ENCODE results near the gene CBX2.
"Not testable (repeated sequence)": the region's sequence is repeated elsewhere in the genome, so short reads cannot be mapped to it uniquely, and the experiment has no call there.

Gene CBX2

DNA sequence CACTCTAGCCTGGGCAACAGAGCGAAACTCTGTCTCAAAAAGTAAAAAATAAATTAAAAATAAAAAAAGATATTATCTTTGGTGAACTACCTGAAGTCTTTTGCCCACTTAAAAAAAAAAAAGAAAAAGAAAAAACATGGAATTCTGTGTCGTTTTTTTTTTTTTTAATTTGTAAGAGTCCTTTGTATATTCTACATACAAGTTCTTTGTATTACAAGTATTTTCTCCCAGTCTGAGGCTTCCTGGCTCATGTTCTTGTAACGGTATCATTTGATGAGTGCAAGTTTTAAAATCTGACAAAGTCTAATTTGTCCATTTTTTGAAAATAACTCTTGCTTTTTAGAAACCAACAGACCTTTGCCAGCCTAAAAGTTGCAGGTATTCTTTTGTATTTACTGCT, 12.2 kb upstream of the CBX2 start:
- TF ChIP-seq, protein P1, sequence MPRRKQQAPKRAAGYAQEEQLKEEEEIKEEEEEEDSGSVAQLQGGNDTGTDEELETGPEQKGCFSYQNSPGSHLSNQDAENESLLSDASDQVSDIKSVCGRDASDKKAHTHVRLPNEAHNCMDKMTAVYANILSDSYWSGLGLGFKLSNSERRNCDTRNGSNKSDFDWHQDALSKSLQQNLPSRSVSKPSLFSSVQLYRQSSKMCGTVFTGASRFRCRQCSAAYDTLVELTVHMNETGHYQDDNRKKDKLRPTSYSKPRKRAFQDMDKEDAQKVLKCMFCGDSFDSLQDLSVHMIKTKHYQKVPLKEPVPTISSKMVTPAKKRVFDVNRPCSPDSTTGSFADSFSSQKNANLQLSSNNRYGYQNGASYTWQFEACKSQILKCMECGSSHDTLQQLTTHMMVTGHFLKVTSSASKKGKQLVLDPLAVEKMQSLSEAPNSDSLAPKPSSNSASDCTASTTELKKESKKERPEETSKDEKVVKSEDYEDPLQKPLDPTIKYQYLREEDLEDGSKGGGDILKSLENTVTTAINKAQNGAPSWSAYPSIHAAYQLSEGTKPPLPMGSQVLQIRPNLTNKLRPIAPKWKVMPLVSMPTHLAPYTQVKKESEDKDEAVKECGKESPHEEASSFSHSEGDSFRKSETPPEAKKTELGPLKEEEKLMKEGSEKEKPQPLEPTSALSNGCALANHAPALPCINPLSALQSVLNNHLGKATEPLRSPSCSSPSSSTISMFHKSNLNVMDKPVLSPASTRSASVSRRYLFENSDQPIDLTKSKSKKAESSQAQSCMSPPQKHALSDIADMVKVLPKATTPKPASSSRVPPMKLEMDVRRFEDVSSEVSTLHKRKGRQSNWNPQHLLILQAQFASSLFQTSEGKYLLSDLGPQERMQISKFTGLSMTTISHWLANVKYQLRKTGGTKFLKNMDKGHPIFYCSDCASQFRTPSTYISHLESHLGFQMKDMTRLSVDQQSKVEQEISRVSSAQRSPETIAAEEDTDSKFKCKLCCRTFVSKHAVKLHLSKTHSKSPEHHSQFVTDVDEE (CRISPR knock-in tag; IDR thresholded peaks at IDR 0.05) = no peak
- TF ChIP-seq ZFP3 (CRISPR knock-in tag; IDR thresholded peaks at IDR 0.05) (no peak), BACH2 (CRISPR knock-in tag; IDR thresholded peaks at IDR 0.05; ENCODE audit: borderline replicate concordance) (no peak), ISL1 (CRISPR knock-in tag; IDR thresholded peaks at IDR 0.05) (no peak), ZNF565 (CRISPR knock-in tag; conservative IDR thresholded peaks at IDR 0.05; ENCODE audit: low read depth) (no peak), GLIS3 (CRISPR knock-in tag; IDR thresholded peaks at IDR 0.05) (no peak), RARB (CRISPR knock-in tag; IDR thresholded peaks at IDR 0.05) (no peak), TOX (CRISPR knock-in tag; IDR thresholded peaks at IDR 0.05; ENCODE audit: borderline replicate concordance) (no peak), PPARA (CRISPR knock-in tag; IDR thresholded peaks at IDR 0.05; ENCODE audit: borderline replicate concordance) (no peak), ZC3H10 (CRISPR knock-in tag; IDR thresholded peaks at IDR 0.05) (no peak), ZNF70 (CRISPR knock-in tag; IDR thresholded peaks at IDR 0.05) (no peak), TCF4 (CRISPR knock-in tag; IDR thresholded peaks at IDR 0.05; ENCODE audit: borderline replicate concordance) (no peak), OSR1 (CRISPR knock-in tag; IDR thresholded peaks at IDR 0.05) (no peak), ESRRG (CRISPR knock-in tag; IDR thresholded peaks at IDR 0.05) (no peak)
- TF ChIP-seq, protein P2, sequence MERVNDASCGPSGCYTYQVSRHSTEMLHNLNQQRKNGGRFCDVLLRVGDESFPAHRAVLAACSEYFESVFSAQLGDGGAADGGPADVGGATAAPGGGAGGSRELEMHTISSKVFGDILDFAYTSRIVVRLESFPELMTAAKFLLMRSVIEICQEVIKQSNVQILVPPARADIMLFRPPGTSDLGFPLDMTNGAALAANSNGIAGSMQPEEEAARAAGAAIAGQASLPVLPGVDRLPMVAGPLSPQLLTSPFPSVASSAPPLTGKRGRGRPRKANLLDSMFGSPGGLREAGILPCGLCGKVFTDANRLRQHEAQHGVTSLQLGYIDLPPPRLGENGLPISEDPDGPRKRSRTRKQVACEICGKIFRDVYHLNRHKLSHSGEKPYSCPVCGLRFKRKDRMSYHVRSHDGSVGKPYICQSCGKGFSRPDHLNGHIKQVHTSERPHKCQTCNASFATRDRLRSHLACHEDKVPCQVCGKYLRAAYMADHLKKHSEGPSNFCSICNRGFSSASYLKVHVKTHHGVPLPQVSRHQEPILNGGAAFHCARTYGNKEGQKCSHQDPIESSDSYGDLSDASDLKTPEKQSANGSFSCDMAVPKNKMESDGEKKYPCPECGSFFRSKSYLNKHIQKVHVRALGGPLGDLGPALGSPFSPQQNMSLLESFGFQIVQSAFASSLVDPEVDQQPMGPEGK (CRISPR knock-in tag; IDR thresholded peaks at IDR 0.05; ENCODE audit: borderline replicate concordance) = no peak
- TF ChIP-seq, protein P3, sequence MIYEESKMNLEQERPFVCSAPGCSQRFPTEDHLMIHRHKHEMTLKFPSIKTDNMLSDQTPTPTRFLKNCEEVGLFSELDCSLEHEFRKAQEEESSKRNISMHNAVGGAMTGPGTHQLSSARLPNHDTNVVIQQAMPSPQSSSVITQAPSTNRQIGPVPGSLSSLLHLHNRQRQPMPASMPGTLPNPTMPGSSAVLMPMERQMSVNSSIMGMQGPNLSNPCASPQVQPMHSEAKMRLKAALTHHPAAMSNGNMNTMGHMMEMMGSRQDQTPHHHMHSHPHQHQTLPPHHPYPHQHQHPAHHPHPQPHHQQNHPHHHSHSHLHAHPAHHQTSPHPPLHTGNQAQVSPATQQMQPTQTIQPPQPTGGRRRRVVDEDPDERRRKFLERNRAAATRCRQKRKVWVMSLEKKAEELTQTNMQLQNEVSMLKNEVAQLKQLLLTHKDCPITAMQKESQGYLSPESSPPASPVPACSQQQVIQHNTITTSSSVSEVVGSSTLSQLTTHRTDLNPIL (CRISPR knock-in tag; IDR thresholded peaks at IDR 0.05; ENCODE audit: low read depth) = no peak
- ATAC-seq = no peak

DNA sequence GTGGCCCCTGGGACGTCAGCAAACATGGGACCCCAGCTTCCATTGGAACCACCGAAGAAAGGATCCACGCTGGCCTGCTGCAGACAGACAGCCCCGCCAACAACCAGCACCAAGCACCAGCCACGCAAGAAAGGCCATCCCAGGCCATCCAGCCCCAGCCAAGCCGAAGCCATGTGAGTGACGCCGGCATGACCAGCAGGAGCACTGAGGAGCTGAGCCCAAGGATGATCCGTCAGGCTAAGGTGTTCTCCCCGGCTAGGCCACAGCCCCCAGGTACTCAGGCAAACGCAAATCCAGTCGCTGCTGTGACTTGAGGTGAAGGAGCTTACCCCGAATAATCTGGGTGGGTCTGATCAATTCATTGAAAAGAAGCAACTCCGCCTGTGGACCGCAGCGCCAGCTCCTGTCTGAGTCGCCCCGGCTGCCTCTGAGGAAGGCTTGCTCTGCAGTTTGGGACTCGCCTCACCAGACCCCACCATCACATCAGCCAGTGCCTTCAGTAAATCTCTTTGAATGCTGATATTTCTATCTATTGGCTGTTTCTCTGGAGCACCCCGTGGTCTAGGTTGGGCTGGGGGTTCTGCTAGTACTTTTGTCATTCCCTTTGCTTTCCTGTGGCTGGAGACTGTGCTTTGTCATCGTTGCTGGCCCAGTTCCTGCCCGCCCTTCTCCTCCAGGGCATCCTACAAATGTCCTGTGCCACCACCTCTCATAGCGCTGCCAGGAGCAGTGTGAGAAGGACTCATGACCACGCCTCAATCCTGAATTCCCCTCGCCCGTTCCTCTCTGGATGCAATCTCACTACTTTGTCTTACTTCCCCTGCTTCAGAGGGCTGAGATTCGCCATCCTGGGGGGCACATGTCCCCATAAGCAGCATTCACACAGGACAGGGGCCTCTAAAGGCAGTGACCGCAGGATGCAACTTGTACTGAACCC, 8.1 kb upstream of the CBX2 start:
- ATAC-seq = no peak
- TF ChIP-seq SNAI2 (CRISPR knock-in tag; IDR thresholded peaks at IDR 0.05) (no peak), BACH2 (CRISPR knock-in tag; IDR thresholded peaks at IDR 0.05; ENCODE audit: borderline replicate concordance) (no peak), ZNF8 (CRISPR knock-in tag; IDR thresholded peaks at IDR 0.05) (no peak), ZFP3 (CRISPR knock-in tag; IDR thresholded peaks at IDR 0.05) (no peak), RARB (CRISPR knock-in tag; IDR thresholded peaks at IDR 0.05) (no peak), GLIS3 (CRISPR knock-in tag; IDR thresholded peaks at IDR 0.05) (no peak)
- TF ChIP-seq, protein P4, sequence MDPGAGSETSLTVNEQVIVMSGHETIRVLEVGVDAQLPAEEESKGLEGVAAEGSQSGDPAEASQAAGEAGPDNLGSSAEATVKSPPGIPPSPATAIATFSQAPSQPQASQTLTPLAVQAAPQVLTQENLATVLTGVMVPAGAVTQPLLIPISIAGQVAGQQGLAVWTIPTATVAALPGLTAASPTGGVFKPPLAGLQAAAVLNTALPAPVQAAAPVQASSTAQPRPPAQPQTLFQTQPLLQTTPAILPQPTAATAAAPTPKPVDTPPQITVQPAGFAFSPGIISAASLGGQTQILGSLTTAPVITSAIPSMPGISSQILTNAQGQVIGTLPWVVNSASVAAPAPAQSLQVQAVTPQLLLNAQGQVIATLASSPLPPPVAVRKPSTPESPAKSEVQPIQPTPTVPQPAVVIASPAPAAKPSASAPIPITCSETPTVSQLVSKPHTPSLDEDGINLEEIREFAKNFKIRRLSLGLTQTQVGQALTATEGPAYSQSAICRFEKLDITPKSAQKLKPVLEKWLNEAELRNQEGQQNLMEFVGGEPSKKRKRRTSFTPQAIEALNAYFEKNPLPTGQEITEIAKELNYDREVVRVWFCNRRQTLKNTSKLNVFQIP (CRISPR knock-in tag; IDR thresholded peaks at IDR 0.05; ENCODE audit: borderline replicate concordance, low read depth) = no peak
- TF ChIP-seq, protein P3 (CRISPR knock-in tag; IDR thresholded peaks at IDR 0.05; ENCODE audit: low read depth) = no peak

DNA sequence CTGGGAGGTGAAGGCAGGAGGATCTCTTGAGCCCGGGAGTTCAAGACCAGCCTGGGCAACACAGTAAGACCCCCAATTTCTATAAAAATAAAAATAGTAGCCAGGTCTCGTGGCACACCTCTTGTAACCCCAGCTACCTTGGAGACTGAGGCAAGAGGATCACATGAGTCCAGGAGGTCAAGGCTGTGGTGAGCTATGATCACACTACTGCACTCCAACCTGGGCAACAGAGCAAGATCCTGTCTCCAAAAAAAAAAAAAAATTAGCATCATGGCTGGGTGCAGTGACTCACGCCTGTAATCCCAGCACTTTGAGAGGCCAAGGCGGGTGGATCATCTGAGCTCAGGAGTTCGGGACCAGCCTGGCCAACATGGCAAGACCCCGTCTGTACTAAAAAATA, 6.7 kb upstream of the CBX2 start:
- no peak for ATAC-seq
- TF ChIP-seq ZNF70 (CRISPR knock-in tag; IDR thresholded peaks at IDR 0.05) (no peak), SNAI2 (CRISPR knock-in tag; IDR thresholded peaks at IDR 0.05) (no peak)

DNA sequence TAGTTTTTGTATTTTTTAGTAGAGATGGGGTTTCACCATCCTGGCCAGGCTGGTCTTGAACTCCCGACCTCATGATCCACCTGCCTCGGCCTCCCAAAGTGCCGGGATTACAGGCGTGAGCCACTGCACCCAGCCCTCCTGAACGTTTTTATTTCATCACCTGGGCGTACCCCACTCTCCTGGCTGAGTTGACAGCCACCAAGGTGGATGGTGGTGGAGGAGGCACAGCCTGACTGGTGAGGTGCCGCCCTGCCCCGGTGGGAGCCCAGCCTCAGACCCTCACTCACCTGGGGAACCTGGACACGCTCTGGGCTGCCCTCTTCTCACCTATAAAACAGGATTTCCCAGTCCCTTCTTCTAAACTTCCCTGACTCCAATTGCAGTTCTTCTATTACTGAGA, 5.2 kb upstream of the CBX2 start:
- ATAC-seq = not testable (repeated sequence)
